Measurements from ENCODE around the gene CACNA2D3.

The CACNA2D3 gene

DNA sequence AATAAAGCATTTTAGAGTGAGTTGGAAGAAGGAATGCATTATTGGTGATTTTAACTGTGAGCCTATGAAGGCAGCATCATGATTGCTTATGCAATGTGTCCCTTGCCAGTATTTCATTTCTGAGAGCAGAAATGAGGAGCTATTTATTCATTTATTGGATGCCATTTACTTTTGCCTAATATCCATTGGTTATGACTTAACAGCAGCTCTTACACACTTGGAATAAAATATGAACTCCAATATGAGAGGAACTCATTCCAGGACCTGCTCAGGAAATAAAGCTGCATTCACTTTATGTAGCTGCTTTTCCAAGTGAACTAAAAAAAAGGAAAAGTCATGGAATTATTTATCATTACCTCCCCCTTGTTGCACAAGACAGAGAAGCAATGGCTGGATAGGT, 525.4 kb downstream of the CACNA2D3 start:
- DNase-seq: no peak

- DNase-seq: no peak
These were observed 527.2 kb downstream of the CACNA2D3 start for GRCh38 chr3:54649551-54649950.

DNA sequence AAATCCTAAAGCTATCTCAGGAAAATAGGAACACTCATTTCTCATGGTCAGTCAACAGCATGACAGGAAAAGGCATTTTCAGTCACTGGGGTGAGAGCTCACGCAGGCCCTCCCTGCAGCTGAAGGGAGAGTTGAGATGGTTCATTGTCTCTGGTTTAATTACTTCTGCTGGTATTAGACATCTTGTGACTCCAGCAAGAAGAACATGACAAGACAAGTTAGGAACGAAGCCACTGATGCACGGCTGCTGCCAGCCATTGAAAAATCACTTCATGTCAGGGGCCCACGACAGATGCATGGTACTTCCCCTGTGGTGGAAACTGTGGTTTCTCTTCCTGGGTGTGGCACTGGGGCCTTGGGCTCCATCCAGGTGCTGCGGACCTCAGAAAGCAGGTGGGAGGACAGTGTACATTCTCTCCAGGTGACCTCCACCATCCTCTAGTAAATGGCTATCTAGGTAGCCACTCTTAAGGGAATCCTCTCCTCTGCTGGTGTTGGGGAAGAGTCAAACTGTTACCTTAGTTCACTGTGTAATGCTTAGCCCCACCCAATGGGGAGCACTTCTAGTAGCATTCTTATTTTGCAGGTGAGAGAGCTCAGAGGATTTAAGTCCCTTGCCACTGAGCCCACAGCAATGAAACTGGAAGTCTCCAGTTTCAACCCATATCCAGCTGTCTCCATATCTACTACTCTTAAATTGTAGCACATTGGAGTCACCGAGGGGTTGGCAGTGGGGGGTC, 531.3 kb downstream of the CACNA2D3 start:
- DNase-seq: no peak

- no peak for DNase-seq
These were observed 532.4 kb downstream of the CACNA2D3 start for GRCh38 chr3:54654776-54655175.

- no peak for DNase-seq
These were observed 537.0 kb downstream of the CACNA2D3 start for GRCh38 chr3:54659347-54659746.

DNA sequence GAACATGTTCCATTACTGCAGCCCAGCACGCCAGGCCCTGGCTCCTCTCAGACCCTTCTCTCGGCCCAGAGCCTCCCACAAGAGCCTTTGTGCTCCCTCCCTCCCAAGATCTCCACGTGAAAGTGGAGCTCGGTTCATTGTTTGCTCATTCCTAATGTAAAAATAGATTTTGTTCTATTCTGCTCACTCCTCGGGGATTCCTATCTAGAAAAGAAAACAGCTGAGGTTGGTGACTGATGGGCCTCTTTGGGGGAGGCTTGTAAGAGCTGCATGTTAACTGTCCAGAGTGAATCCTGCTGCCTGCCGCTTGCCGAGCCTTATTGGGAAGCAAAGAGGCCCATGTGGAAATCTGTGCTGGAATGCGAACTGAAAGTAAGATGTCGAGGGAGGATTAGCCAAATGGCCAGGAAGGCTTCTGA, 538.4 kb downstream of the CACNA2D3 start:
- no peak for DNase-seq

GRCh38 chr3:54661151-54661550, 538.8 kb downstream of the CACNA2D3 start:
- DNase-seq: no peak

- DNase-seq: no peak
These were observed 541.2 kb downstream of the CACNA2D3 start for GRCh38 chr3:54663501-54664011.

DNA sequence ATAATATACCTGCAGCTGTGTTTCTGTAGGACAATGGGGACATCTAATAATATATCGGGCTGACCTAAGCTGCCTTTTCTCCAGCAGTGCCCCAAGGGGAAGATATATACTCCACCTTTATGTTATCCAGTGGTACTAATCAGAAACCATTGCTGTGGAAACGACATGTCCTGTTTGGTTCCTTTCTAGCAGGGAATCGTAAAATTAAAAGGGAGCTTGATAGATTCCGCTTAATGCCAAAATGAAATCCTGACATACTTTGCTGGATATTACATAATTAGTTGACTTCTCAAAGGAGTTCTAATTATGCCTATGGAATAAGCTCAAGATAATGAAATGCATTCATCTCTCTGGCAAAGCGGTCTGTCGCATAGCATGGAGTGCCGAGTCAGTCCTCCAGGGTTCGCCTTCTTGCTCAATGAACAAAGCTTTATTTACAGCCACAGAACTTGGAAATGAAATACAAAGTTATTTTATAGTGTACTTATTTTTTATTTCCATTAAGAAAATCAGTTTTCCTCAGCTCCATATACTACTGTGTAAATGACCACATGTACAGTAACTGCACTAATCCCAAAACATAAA, 542.8 kb downstream of the CACNA2D3 start:
- DNase-seq: no peak

- no peak for DNase-seq
These were observed 545.9 kb downstream of the CACNA2D3 start for GRCh38 chr3:54668236-54668635.

DNA sequence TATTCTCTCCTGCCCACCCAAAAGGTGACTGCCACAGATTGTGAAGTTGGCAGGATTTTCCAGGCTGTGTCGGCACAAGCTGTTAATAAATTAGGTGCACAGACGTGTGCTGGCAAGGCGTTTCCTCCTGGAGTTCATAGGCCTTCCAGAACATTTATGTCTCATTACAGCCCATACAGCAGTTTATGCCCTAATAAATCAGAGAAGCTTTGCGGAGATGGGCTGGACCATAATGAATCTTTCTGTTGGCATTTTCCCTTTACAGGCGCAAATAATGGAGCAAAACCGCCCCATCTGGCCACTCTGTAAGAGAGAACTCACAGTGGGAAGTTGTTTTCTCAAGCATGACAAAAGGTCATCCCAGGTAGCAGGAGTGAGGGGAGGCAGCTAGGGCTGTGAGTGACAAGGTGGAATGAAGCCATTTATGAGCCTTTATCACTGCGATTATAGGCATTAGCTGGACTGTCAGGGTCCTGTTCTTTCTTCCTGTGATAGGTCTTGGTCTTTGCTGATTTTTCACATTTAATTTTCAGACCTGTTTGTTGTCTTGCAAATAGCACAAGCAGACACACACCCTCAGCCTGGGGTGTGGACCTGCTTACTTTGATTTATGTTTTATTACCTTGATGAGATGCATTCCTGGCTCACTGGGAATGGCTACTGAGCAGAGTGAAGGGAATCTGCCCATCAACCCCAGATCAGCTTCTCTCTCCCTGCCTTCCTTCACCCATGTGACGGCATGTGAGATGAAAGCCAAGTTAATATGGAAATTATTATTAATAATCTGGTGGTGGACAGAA, 548.0 kb downstream of the CACNA2D3 start:
- no peak for DNase-seq

DNA sequence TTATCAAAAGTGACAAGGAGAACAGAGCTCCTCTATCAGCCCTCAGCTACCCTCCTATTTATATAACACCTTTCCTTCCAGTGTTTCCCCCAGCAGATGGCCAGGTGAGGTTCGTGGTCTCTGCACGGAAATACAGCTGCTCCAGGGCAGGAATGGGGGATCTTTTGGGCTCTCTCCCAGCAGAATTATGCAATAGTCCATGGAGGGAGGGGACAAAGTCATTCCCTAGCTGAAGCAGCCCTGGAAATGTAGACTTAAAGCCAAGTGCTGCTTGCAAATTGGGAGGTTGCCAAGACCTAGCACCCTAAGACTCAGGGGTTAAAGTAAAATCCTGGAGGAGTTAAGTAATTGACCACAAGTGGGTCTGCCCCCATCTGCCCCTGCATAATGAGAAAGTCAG, 549.2 kb downstream of the CACNA2D3 start:
- no peak for DNase-seq

DNA sequence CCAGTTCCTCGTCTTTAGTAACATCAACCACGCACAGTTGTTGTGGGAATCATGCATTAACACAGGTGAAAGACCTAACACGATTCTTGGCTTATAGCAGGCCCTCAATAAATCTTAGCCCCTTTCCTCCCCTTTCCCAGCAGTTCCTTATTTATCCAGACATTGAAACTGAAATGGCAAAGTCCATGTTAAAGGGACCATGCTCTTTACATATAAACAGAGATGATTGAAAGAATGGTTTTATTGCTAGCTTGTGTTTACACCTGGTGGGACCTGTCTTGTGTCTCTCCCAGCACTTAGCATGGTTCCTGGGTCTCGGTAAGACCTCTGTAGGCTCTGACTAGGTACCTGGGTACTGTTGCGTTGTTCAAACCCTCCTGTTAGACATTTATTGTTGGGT, 553.7 kb downstream of the CACNA2D3 start:
- no peak for DNase-seq

GRCh38 chr3:54681706-54682105, 559.4 kb downstream of the CACNA2D3 start:
- DNase-seq: no peak

DNA sequence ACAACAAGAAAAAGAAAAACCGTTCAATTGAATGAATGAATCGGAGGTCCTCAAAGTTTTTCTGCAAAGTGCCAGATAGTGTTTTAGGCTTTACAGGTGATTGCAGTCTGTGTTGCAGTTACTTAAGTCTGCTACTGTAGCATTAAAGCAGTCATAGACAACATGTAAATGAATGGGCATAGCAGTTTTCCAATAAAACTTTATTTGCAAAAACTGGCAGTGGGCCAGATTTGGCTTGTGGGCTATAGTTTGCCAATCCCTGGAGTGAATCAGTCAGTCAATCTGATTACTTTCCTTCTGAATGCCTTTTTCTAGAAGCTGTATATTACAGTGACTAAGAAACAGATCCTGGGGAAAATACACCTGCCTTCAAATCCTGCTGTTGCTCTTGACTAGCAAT, 562.9 kb downstream of the CACNA2D3 start:
- DNase-seq: no peak

DNA sequence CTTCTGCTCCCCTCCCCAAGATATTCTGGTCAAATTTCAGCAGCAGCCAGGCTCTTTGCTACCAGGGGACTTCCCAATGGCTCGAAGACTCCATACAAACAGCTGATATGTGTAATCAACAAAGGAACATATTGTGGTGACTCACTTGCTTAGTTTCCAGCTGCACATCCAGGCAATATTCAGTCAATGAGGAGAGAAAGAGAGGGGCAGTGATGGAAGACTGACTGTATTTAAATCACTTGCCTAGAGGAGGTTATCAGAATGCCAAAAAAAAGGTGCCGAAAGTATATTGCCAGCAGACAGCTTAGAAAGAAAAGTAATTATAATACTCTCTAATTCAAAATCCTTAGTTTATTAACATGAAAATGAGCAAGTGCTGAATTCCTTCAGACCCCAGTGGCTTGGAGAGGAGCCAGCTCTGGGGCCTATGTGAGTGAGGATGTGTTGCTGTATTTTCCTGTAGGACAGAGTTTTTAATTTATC, 569.0 kb downstream of the CACNA2D3 start:
- no peak for DNase-seq

- DNase-seq: no peak
These were observed 574.0 kb downstream of the CACNA2D3 start for GRCh38 chr3:54696313-54696712.

DNA sequence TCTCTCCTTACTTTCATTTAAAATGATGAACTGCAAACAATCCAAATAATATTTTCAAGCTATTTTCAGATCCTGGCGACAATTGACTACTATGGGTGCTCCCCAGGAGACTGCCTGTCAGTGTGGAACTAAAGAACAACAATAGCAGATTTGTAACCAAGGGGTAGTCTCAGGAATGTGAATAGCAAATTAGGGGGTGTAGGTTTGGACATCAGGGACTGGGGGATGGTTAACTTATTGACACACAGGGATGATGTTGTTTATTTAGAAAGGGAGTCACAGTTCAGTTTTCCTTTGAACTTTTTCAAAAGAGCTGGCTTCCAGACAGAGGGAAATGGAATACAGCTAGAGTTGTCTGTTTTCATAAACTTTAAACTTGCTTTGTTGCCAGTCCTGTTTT, 575.7 kb downstream of the CACNA2D3 start:
- DNase-seq: no peak

- DNase-seq: no peak
These were observed 581.6 kb downstream of the CACNA2D3 start for GRCh38 chr3:54703923-54704322.

DNA sequence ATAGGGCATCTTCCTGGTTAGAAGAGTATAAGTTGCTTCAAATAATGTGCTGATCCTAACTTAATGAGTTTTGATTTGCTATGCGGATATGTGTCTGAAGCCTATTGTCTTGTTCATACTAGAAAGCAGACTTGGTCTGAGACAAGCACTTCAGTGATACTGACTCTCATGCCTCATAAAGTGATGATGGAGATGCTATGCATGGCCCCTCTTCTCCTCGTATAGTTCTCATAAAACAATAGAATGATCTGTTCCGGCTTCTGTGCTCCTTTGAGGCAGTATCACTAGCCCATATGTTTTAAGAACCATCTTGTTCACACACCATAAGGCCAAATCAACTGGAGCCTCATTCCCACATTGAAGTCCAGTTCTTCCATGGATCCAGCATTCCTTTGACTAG, 583.4 kb downstream of the CACNA2D3 start:
- no peak for DNase-seq

DNA sequence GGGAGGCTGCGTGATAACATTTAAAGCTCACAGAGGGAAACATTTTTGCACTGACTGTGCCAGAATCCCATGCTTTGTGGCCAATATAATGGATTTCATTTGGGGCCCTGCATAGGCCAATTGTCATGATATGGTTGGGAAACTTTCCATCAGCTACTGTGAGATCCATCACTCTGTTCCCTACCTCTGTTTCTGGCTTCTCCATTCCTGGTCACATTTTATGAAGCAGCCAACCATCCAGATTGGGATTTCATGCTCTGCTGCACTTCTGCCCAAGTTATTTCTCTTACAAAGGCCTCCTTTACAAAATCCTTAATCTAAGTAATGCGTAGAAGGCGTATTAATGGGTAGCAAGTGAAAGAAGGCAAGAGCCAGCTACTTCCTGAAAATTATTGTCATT, 584.4 kb downstream of the CACNA2D3 start:
- DNase-seq: no peak

DNA sequence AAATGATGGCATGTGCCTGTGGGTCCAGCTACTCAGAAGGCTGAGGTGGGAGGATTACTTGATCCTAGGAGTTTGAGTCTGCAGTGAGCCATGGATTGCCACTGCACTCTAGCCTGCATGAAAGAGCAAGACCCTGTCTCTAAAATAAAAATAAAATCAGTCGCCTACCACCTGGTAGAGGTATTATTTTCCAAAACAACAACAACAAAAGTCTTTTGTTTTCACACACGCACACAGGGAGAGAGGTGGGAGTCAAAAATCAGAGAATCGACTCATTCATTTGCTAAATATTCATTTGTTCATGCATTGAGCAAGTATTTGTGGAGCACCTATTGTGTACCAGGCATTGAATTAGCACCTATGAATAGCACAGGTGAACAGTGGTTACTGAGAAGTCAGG, 587.4 kb downstream of the CACNA2D3 start:
- DNase-seq: no peak

- DNase-seq: no peak
These were observed 588.6 kb downstream of the CACNA2D3 start for GRCh38 chr3:54710954-54711353.

DNA sequence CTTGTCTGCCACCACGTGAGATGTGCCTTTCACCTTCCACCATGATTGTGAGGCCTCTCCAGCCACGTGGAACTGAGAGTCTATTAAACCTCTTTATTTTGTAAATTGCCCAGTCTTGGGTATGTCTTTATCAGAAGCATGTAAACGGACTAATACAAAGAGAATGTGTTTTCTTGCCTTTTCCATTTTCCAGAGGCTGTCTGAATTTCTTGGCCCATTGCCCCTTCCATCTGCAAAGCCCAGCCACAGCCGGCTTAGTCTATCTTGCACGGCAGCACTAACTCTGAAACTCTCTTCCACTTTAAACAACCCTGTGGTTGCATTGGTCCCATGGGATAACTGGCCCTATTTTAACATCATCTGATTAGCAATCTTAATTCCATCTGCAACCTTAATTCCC, 590.2 kb downstream of the CACNA2D3 start:
- no peak for DNase-seq
